Small intestine (tissue), 7 donors: ENCODE measurements around the gene ATP5F1E. TPM values are rescaled to one million over a fixed set of nuclear protein-coding genes. Genes with fewer than 3 reads are reported as not detected.

Source experiments
- DNase-seq, 2 donors: peaks; one replicate each; pipeline versions ENCODE4 v3.0.0 to v3.0.0-alpha.2; 2013
- FAIRE-seq: peaks from 2 replicates; lab custom pipeline; 2012; peaks lifted over from hg19 to GRCh38; lab: Jason Lieb, UNC
- H3K27ac ChIP-seq, 3 donors: one replicate each; pipeline ENCODE4 v1.5.1; 2013; ENCODE audit warnings: low read length in 2 of 3, mild to moderate bottlenecking in 2 of 3, control low read depth in 1 of 3, inconsistent platforms in 1 of 3, low read depth in 1 of 3, moderate library complexity in 1 of 3
- H3K27me3 ChIP-seq, 3 donors: one replicate each; pipeline ENCODE4 v1.6.1; 2013; ENCODE audit warnings: low read length in 3 of 3, inconsistent platforms in 1 of 3; ENCODE audit not compliant: control insufficient read depth in 3 of 3, insufficient read depth in 3 of 3
- H3K36me3 ChIP-seq, 3 donors: one replicate each; pipeline ENCODE4 v1.6.1; 2013; ENCODE audit warnings: low read length in 3 of 3, inconsistent platforms in 1 of 3, low read depth in 1 of 3, mild to moderate bottlenecking in 1 of 3, moderate library complexity in 1 of 3; ENCODE audit not compliant: control insufficient read depth in 3 of 3, insufficient read depth in 2 of 3
- H3K4me1 ChIP-seq, 3 donors: one replicate each; pipeline ENCODE4 v1.6.1; 2013; ENCODE audit warnings: low read length in 2 of 3, inconsistent platforms in 1 of 3, low read depth in 1 of 3, mild to moderate bottlenecking in 1 of 3, moderate library complexity in 1 of 3; ENCODE audit not compliant: control insufficient read depth in 3 of 3, insufficient read depth in 2 of 3
- H3K4me3 ChIP-seq, 3 donors: one replicate each; pipeline ENCODE4 v1.5.1; 2013; ENCODE audit warnings: low read length in 3 of 3, control low read depth in 1 of 3, inconsistent platforms in 1 of 3, low read depth in 1 of 3, mild to moderate bottlenecking in 1 of 3, moderate library complexity in 1 of 3
- H3K9me3 ChIP-seq, 2 donors: one replicate each; pipeline ENCODE4 v1.6.1; 2013; ENCODE audit warnings: low read depth in 1 of 2, low read length in 1 of 2; ENCODE audit not compliant: control insufficient read depth in 2 of 2, insufficient read depth in 1 of 2
- WGBS, 3 donors: extraction: QIAGEN DNeasy Blood & Tissue Kit; methylation state at CpG; one replicate each; pipeline ENCODE4 v1.1.7; 2013; 5-methylcytosine and 5-hydroxymethylcytosine counted together
- polyA plus RNA-seq, 4 donors: library from polyadenylated mRNA; stranded (reverse) in 3 of 4; unstranded in 1 of 4; fragments of 200-250 nt in 3 of 4; fragments of 120-200 nt in 1 of 4; gene quantifications; one replicate each; pipeline versions ENCODE4 v1.2.1 to v1.2.3, GENCODE V29; 2013
- donor health status: healthy with polysubstance abuse.
- donor health status: control.
- donor health status: control.
- donor health status: Bipolar disorder and iron deficiency.
- donor health status: healthy.

ATP5F1E gene
- polyA plus RNA-seq, 4 donors, result 49.6 to 87.5 (median 69.8) TPM

DNA sequence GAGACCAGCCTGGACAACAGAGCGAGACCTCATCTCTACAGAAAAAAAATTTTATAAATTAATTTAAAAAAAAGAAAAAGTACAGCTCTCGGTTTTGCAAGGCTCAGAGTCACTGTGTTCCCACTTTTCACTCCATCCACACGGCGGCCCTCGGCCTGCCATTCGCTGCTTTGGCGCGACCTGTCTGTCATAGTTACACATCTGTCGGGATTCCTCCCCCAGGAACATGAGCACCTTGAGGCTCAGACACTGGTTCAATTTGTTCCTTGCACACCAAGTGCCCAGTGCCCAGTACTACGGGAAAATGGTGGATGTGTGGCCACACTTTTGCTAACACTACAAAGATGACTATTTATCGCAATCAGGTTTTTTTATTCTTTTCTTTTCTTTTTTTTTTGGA, 33.5 kb downstream of the ATP5F1E start:
- DNase-seq (no peak), FAIRE-seq (no peak)
- Histone ChIP-seq H3K4me1 (no peaks in the 10 kb centered on the region), H3K27ac (no peak overlapping the region), H3K27me3 (no peaks in the 10 kb centered on the region), H3K9me3 (no peaks in the 10 kb centered on the region), H3K36me3 (peaks cover 16 to 81% (median 32%) of the 10 kb centered on the region in 3 donors), H3K4me3 (no peak overlapping the region)
- WGBS, 3 donors, result 92 to 93% (median 92%) methylated on average over 11 of the region's 11 CpGs

DNA sequence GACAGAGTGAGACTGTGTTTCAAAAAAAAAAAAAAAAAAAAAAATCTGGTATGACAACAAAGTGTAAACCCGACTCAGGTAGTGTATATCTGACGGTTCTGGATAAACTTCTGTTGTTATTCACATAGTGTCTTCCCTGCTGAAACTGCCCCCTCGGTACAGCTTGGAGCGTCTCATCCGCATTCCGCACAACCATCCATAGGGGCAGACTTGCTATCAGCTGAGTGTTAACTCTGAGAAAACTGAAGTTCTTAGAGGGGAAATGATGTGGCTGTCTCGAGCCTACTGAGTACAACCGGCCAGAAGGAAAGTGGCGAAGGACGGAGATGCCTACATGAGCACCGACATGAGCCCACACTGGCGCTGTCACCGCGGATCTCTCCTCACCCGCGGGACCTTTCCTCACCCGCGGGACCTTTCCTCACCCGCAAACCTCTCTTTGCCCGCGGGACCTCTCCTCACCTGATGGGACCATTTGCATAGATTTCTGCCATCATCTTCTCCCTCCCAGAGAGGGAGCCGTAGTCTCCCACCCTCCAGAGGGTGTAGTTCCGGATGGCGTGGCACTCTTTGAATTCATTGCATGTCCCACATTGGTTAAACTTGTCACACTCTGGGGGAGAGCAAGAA, 34.9 kb downstream of the ATP5F1E start:
- H3K9me3 ChIP-seq, result no peaks in the 10 kb centered on the region
- 95 to 97% (median 96%) methylated on average over 24 of the region's 24 CpGs for WGBS, 3 donors
- no peaks in the 10 kb centered on the region for H3K4me1 ChIP-seq
- DNase-seq (no peak), FAIRE-seq (no peak)
- H3K4me3 ChIP-seq, result no peak overlapping the region
- H3K27ac ChIP-seq, result no peak overlapping the region
- peaks cover 20 to 78% (median 38%) of the 10 kb centered on the region in 3 donors for H3K36me3 ChIP-seq
- no peaks in the 10 kb centered on the region for H3K27me3 ChIP-seq

DNA sequence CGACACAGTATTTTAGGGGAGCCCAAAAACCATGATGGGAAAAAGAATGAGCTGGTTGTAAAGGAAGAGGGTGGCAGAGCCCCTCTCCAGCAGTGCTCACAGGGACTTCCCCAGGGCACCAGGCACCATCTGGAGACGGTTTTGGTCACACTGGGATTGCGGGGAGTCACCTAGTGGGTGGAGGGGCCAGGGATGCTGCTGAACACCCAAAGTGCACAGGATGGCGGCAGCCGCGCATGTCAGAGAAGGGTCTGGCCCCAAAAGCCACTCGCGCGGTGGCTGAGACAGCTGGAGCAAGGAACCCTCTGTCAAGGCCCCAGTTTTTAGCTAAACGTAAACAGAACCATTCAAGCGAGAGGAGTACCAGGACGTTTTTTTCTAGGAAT, 35.9 kb downstream of the ATP5F1E start:
- Histone ChIP-seq H3K4me1 (no peaks in the 10 kb centered on the region), H3K27me3 (no peaks in the 10 kb centered on the region), H3K4me3 (no peak overlapping the region), H3K9me3 (no peaks in the 10 kb centered on the region), H3K27ac (no peak overlapping the region), H3K36me3 (peaks cover 20 to 71% (median 38%) of the 10 kb centered on the region in 3 donors)
- FAIRE-seq, result no peak
- 89 to 93% (median 91%) methylated on average over 12 of the region's 12 CpGs for WGBS, 3 donors
- DNase-seq, result no peak

DNA sequence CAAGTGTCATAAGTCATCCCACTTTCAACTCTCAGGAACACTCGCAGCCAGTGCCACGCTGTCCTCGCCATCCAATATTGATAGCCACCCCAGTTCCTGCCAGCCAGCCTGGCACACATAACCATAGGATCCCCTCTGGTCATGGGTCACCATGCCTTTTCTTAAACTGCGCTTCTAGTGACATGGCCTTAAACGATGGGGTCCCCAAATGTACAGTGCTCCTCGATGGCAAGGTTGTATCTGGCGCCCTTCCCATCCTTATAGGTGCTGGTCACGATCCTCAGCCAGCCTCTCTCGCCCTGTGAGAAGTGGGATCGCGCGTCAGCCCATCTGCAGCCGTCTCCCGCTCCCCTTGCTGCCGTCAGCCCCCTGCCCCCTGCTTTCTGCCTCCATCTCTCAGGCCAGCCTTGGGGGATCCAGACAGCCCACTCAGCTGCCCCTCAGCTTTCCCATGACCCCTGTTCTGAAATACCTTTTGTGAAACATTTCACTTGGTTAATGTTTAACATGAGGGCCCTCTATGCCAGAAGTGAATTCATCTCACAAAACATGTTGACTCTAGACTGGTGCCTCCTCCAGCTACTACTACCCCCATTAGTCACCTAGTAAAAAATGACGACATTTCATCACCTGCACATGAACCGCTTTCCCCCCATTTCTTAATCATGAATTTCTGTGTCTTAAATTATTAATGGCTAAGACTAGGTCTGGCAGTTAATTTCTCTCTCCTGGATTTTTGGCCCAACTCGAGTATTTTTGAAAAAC, 36.5 kb downstream of the ATP5F1E start:
- FAIRE-seq (no peak), DNase-seq (peak in 1 of 2 donors; percentile 32)
- Histone ChIP-seq H3K9me3 (no peaks in the 10 kb centered on the region), H3K36me3 (peaks cover 20 to 71% (median 43%) of the 10 kb centered on the region in 3 donors), H3K4me3 (no peak overlapping the region), H3K27me3 (no peaks in the 10 kb centered on the region), H3K27ac (peak overlapping the region in 1 of 3 donors; percentile 15), H3K4me1 (no peaks in the 10 kb centered on the region)
- 77 to 82% (median 78%) methylated on average over 18 of the region's 18 CpGs for WGBS, 3 donors

DNA sequence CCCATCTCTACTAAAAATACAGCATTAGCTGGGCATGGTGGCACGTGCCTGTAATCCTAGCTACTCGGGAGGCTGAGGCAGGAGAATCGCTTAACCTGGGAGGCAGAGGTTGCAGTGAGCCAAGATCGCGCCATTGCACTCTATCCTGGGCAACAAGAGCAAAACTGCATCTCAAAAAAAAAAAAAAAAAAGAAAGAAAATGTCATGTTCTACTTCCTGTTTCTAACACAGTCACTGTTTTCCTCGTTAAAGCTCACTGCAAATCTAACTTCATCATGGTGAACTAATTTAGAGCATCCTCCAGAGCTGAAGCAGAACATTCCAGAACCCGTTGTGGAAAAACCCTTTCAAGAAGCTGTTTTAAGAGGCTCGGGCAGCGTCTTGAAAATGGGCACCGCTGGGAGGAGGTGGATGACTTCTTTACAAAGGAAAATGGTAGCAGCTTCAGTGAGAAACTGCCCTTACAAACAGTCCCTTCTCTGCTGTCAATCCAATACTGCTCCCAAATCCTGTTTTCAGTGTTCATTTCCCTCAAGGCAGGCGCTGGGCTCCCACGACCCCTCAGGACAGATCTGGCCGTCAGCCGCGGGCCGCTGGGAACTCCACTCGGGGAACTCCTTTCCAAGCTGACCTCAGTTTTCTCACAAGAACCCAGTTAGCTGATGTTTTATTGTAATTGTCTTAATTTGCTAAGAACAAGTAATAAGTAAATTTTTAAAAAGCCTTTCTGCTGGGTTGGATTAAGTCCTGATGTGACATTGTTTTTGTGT, 37.6 kb downstream of the ATP5F1E start:
- peaks cover 21 to 71% (median 45%) of the 10 kb centered on the region in 3 donors for H3K36me3 ChIP-seq
- no peaks in the 10 kb centered on the region for H3K27me3 ChIP-seq
- no peak overlapping the region for H3K4me3 ChIP-seq
- 84 to 91% (median 88%) methylated on average over 17 of the region's 17 CpGs for WGBS, 3 donors
- no peak overlapping the region for H3K27ac ChIP-seq
- no peaks in the 10 kb centered on the region for H3K9me3 ChIP-seq
- FAIRE-seq (no peak), DNase-seq (no peak)
- no peaks in the 10 kb centered on the region for H3K4me1 ChIP-seq

DNA sequence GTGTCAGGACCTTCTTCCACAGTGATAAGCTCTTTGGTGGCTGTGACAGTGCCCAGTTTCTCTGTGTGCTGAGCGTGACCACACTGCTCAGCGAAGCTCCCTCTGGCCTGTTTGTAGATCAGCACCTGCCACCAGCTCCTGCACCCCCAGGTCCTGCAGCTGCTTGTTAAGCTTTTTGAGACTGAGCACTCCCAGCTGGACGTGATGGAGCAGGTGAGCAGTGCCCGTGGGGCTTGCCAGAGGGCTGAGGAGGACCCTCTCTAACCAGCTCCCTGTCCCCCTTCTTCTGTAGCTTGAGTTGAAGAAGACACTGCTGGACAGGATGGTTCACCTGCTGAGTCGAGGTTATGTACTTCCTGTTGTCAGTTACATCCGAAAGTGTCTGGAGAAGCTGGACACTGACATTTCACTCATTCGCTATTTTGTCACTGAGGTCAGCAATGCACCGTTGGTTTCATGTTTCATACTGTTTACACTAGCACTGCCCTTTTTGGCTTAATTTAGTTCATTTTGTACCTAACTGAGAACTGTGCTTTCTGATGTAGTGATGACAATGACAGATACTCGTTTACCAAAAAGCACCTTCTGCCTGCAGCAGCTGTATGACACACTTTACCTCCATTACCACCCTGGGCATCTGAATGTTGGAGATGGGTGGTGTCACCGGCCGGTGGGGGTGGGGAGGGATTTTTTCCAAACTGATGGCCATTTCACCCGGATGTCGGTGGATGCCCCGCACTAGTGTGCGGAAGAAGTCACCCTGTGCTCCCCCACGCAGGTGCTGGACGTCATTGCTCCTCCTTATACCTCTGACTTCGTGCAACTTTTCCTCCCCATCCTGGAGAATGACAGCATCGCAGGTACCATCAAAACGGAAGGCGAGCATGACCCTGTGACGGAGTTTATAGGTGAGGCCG, 38.5 kb downstream of the ATP5F1E start:
- no peaks in the 10 kb centered on the region for H3K4me1 ChIP-seq
- peaks cover 28 to 71% (median 42%) of the 10 kb centered on the region in 3 donors for H3K36me3 ChIP-seq
- no peak for DNase-seq
- no peak for FAIRE-seq
- H3K27me3 ChIP-seq, result no peaks in the 10 kb centered on the region
- 85 to 87% (median 86%) methylated on average over 23 of the region's 23 CpGs for WGBS, 3 donors
- H3K4me3 ChIP-seq, result no peak overlapping the region
- no peaks in the 10 kb centered on the region for H3K9me3 ChIP-seq
- H3K27ac ChIP-seq, result peak overlapping the region in 1 of 3 donors; percentile 42

DNA sequence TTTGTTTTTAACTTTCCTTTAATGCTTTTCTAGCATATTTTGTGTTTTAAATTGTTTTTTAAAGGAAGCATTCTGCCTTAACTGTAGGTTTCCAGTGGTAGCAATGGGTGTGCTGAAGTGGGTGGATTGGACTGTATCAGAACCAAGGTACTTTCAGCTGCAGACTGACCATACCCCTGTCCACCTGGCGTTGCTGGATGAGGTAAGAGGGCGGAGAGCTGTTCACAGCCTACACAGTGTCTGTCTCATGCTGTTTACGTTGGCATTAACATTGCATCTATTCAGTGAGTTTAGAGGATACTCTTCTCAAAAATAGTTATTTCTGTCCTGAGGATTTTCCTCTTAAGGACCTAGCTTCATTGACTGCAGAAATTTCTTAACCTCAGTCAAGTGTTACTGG, 39.2 kb downstream of the ATP5F1E start:
- DNase-seq, result no peak
- H3K4me3 ChIP-seq, result no peak overlapping the region
- FAIRE-seq, result no peak
- H3K36me3 ChIP-seq, result peaks cover 34 to 77% (median 45%) of the 10 kb centered on the region in 3 donors
- H3K9me3 ChIP-seq, result no peaks in the 10 kb centered on the region
- H3K27me3 ChIP-seq, result no peaks in the 10 kb centered on the region
- 75 to 89% (median 83%) methylated on average over 3 of the region's 3 CpGs for WGBS, 3 donors
- H3K4me1 ChIP-seq, result no peaks in the 10 kb centered on the region
- peak overlapping the region in 1 of 3 donors; percentile 42 for H3K27ac ChIP-seq
